NCI-H82 (cell line): Measurements from ENCODE around the gene SEL1L.
"Not testable (repeated sequence)": the region's sequence is repeated elsewhere in the genome, so short reads cannot be mapped to it uniquely, and the experiment has no call there.

ENCODE experiments used
- DNase-seq: peaks from one replicate; lab custom pipeline; 2025; lab: John Stamatoyannopoulos, UW

SEL1L gene

DNA sequence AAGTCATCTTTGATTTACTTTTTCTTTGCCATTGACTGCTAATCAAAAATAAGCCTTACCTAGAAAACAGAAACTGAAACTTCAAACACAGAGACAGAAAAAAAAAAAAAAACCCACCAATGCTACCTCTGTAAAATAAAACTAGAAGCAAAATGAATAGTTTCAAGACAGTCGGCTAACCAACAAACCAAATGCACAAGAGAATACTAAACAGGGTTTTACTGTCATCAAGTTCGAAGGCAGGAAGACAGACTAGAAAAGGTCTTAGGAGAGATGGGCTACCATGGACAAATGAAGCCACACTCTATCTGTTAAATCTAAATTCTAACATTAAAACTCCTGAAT, 59.5 kb downstream of the SEL1L start:
- DNase-seq = no peak

GRCh38 chr14:81473456-81474147, 60.1 kb downstream of the SEL1L start:
- DNase-seq = no peak

DNA sequence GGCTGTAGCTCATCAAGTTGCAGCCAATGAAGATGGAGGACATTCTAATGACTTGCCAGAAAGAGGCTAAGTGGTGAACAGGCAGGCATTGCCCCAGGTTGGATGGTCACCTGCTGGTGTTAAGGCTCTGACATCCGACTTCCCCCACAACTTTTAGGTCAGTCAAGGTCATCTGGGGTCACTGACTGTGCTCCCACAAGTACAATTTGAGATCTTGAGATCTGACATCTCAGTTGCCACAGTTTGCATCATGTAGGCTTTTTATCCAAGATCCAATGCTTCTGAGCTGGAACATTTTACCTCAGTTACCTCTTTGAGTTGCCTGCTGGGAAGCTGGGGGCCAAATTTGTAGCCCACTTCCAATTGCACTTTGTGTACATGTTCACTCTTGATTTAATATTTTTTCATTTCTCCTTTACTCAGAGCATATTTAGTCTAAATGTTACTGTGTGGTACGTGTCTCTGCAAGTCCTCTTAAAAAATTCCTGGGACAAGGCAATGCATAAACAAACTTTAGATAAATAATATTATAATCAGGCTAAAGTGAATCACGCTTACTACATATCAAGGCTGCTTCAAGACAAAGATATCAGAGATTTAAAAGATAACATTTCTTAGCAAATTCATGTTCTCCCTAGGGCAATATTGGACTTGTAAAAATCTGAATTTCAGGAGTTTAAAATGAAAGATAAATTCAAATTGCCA, 61.4 kb downstream of the SEL1L start:
- no peak for DNase-seq

- DNase-seq = no peak
Observed at GRCh38 chr14:81471062-81471461, 62.6 kb downstream of the SEL1L start.

- not testable (repeated sequence) for DNase-seq
Observed at GRCh38 chr14:81470557-81470826, 63.2 kb downstream of the SEL1L start.

DNA sequence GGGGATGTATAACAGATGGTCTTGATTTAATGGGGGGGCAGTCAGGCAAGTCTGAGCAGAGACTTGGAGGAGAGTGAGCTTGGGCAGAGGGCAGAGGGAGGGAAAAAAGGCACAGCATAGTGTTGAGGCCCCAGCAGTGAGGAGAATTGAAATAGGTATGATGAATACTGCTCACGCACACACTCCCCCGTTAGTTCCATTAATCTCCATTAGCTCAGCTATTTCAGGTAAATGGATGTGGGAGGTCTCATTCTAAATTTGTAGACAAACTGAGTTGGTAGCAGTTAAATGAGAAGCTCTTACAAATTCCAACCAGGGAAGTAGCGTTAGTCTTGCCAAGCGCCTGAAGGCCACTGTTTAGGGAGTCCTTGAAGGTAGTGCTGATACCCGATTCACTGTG, 66.8 kb downstream of the SEL1L start:
- no peak for DNase-seq

- DNase-seq = no peak
Observed at GRCh38 chr14:81465507-81466228, 68.0 kb downstream of the SEL1L start.

DNA sequence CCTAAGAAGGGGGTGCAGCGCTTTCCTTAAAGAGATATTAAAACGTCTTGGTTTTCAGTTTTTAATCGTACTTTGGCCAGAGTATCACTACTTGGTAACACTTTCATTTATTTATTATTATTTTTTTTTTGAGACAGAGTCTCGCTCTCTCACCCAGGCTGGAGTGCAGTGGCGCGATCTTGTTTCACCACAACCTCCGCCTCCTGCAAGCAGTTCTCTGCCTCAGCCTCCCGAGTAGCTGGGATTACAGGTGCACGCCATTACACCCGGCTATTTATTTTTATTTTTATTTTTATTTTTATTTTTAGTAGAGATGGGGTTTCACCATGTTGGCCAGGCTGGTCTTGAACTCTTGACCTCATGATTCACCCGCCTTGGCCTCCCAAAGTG, 68.7 kb downstream of the SEL1L start:
- not testable (repeated sequence) for DNase-seq

DNA sequence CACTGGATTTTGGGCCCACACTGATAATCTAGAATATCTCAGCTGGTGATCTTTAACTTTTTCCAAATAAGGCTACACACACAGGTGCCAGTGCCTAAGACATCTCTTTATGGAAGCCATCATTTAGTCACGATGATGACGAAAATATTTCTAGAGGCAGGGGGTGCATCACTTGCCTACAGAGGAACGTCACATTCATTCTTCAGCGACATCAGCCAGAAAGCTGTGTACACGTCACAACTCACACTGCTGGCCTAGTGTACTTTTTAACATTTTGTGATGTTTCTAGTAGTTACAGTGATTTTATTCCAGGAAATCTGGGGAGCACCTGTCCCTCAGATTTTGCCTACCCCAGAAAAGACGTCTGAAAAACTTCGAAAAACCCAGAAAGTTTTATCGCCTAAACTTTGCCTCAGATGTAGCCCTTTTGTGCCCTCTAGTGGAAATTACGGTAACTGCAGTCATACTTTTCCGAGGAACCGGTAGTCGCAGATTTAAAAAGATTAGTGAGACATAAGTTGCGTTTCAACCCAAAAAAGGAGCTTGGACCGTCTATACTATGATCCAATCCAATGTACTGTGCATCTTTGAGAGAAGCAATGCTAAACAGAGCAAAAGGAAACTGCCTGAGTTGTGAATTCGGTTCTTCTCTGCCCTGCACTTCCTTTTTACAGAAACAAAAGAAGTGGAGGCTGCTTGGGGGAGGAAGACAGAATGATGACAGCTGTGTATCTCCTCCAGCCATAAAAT, 69.2 kb downstream of the SEL1L start:
- DNase-seq = peak; percentile 68

DNA sequence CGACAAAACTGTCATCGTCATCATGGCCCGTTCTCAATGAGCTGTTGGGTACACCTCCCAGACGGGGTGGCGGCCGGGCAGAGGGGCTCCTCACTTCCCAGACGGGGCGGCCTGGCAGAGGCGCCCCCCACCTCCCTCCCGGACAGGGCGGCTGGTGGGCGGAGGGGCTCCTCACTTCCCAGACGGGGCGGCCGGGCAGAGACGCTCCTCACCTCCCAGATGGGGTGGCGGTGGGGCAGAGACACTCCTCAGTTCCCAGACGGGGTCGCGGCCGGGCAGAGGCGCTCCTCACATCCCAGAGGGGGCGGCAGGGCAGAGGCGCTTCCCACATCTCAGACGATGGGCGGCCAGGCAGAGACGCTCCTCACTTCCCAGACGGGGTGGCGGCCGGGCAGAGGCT, 71.3 kb downstream of the SEL1L start:
- DNase-seq = not testable (repeated sequence)

DNA sequence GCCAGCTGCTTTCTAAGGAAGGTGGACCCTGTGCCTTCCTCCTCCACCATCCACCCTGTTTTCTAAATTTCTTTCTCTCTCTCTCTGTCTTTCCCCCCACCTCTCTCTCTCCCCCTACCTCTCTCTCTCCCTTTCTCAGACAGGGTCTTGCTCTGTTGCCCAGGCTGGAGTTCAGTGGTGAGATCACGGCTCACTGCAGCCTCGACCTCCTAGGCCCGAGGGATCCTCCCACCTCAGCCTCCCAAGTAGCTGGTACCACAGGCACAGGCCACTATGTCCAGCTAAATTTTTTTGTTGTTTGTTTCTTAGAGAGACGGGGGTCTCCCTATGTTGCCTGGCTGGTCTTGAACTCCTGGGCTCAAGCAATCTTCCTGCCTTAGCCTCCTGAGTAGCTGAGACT, 73.7 kb downstream of the SEL1L start:
- DNase-seq = no peak

DNA sequence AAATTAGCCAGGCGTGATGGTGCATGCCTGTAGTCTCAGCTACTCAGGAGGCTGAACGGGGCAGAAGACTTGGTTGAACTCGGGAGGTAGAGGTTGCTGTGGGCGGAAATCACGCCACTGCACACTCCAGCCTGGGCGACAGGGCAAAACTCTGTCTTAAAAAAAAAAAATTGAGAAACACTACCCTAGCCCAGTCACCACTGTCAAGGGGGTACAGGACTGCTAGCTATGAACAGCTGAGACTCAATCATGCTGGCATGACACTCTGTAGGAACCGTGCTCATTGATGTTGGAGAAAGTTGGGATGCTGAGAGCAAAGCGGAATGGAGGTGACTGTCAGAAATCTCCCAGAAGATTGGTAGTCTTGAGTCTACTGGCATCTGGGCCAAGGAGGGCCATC, 75.3 kb downstream of the SEL1L start:
- DNase-seq = no peak

GRCh38 chr14:81455390-81455789, 78.3 kb downstream of the SEL1L start:
- no peak for DNase-seq

DNA sequence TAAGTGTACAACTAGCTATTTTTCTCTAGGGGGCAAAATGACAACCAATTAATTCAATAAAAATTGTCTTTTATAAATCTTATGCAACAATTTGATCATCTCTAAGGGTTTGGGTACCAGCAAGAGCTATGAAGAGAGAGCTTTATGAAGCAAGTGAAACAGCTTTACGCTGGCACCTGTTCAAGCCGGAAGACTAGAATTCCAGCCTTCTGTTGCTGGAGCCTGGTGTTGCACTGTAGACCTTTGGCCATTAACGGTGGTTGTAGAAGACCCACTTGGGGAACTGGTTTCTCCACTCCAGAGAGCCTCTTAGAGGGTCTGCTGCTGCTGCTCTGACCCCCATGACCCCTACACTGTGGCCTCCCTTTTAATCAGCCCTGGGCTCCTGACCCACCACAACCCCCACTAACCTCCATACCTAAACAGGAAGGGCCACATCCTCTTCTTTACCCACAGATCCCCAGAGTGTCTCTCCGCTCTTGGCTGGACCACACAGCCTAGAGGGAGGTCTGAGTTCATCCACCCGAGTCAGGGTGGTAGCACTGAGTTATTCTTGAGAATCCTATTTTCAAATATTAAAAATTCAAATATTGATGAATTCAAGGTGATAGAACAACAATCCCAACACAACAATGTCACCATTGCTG, 79.0 kb downstream of the SEL1L start:
- no peak for DNase-seq

DNA sequence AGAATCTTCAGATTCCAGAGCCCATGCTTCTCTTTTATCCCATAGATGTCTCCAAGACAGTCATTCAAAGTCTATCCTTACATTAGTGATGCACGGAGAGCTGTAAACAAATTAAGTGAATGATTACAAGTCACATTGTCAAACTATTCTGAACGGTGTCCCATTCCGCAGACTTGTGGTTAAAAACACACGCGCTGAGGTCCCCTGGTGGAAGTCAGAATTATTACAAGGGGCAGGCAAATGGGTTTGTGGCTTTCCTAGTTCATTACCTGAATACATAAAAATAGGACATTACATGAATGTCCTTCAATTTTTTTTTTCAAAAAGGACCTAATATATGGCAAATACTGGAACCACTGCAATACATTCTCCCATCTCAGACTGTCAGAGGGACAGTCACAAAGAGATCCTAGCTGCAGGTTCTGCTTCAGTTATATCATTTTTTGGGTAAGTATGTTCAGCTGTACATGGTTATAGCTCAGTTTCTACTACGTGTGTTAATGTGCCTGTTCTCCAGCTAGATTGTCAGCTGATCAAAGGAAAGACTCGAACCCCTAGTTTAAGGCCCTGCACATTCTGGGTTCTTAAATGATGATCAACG, 80.4 kb downstream of the SEL1L start:
- peak; percentile 63 for DNase-seq

GRCh38 chr14:81452341-81453133, 81.1 kb downstream of the SEL1L start:
- no peak for DNase-seq

- no peak for DNase-seq
Observed at GRCh38 chr14:81450976-81451375, 82.7 kb downstream of the SEL1L start.

- peak; percentile 70 for DNase-seq
Observed at GRCh38 chr14:81450100-81450531, 83.5 kb downstream of the SEL1L start.

DNA sequence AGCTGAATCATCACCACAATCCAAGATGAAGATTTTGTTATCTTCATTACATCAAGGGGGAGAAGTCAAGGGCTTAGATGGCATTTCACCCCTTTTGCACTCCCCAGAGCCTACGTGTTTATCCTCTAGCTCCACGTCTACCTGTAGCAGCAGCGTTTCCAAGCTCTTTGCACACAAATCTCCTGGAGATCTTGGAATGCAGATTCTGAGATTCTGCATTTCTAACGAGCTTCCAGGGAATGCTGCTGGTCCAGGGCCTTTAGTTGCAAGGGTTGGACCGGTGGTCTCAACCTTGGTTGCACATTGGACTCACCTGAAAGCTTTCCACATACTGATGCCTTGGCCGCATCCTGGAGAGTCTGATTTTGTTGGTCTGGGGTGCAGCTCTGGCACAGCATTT, 84.1 kb downstream of the SEL1L start:
- no peak for DNase-seq

- no peak for DNase-seq
Observed at GRCh38 chr14:81449114-81449513, 84.5 kb downstream of the SEL1L start.
